GM12864 (cell line): Measurements from ENCODE around the gene TM7SF2.

Experiments
- DNase-seq: peaks from one replicate; pipeline ENCODE4 v3.0.0-alpha.2; 2011; ENCODE audit warnings: low read depth
- H3K4me3 ChIP-seq: 2 replicates; pipeline ENCODE4 v1.5.1; 2011; ENCODE audit warnings: mild to moderate bottlenecking, low read depth, low read length, control low read depth
- TF ChIP-seq, protein P1 (sequence below): IDR thresholded peaks from 2 replicates; pipeline ENCODE4 v1.5.1; 2011; ENCODE audit warnings: low read depth, mild to moderate bottlenecking, moderate library complexity, low read length, control low read depth, inconsistent platforms; ENCODE audit errors: missing control alignments

TM7SF2 gene

DNA sequence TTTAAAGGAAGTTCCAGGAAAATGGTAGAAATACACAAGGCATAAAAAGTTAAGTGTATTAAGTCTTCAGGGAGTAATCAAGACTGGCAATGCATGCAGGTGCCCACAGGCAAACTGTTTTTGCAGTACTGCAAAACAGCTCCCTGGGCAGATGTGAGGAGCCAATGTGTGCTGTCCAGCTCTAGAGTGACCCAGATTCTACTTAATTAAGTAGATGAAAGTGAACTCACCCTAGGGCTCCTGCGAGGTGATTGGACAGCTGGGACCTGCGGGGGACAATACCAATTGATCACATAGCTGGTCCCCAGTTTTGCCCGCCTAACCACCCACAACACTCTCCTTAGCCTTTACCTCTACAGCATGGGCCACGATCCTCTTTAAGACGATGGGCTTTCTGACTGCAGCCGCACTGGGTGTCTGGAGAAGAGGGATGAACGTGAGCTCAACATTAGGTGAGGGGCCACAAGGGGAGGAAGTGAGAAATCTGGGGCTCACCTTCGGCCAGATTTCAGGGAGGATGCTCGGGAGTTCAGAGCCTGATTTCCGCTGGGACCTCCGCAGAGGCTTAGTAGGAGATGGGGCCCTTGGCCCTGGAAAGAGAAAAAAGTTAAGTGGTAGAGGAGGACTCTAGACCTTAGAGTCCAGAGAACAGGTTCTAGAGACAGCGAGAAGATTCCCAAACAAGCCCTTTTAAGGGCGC is 28.4 kb upstream of the TM7SF2 start:
- DNase-seq: no peak
- peak overlapping the region; percentile 92 for H3K4me3 ChIP-seq
- TF ChIP-seq, protein P1, sequence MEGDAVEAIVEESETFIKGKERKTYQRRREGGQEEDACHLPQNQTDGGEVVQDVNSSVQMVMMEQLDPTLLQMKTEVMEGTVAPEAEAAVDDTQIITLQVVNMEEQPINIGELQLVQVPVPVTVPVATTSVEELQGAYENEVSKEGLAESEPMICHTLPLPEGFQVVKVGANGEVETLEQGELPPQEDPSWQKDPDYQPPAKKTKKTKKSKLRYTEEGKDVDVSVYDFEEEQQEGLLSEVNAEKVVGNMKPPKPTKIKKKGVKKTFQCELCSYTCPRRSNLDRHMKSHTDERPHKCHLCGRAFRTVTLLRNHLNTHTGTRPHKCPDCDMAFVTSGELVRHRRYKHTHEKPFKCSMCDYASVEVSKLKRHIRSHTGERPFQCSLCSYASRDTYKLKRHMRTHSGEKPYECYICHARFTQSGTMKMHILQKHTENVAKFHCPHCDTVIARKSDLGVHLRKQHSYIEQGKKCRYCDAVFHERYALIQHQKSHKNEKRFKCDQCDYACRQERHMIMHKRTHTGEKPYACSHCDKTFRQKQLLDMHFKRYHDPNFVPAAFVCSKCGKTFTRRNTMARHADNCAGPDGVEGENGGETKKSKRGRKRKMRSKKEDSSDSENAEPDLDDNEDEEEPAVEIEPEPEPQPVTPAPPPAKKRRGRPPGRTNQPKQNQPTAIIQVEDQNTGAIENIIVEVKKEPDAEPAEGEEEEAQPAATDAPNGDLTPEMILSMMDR: peak; percentile 4

DNA sequence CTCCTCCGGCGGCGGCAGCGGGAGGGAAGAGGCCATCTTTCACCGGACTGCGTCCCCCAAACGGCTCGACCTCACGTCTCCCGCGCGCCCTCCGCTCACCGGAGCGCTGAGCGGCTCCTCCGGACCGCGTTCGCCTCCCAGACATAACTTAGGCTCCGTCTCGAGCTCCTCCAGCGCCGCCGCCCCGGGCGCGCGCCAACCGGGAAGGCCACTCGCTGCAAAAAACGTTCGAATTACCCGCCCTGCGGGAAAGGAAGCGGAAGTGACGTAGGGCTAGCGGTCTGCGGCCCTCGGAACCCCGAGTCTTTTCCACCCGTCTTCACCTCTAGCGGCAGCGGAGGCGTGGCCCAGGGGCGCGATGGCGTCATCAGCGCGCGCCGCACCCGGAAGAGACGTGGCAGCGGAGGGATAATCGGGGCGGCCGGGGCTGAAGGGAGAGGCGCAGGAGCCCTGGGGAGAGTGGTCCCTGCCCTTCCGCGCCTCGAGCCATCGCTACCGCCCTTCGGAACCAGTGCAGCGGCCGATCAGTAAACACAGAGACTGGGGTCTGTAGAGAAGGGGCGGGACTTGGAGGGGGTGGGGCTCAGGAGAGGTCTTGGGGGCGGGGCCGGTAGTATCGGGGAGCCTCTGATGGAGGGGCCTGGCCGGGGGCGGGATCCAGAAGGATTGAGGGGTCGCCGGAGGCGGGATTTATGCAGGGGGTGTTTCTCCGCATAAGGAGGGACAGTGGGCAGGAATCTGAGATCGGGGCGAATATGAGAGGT is 27.7 kb upstream of the TM7SF2 start, which contains the start of the genes CDCA5 and ZFPL1:
CDCA5 (minus strand) TSS at position 207 of the 764 bp plus-strand sequence; CDS start at position 145, 62 bp downstream.
ZFPL1 (plus strand) TSS at position 389 of the 764 bp plus-strand sequence. CDS start 477 bp downstream, outside the sequence.
- TF ChIP-seq, protein P1: no peak
- H3K4me3 ChIP-seq: peak within 1 kb of the TSS; percentile 92
- peak; percentile 85 for DNase-seq

DNA sequence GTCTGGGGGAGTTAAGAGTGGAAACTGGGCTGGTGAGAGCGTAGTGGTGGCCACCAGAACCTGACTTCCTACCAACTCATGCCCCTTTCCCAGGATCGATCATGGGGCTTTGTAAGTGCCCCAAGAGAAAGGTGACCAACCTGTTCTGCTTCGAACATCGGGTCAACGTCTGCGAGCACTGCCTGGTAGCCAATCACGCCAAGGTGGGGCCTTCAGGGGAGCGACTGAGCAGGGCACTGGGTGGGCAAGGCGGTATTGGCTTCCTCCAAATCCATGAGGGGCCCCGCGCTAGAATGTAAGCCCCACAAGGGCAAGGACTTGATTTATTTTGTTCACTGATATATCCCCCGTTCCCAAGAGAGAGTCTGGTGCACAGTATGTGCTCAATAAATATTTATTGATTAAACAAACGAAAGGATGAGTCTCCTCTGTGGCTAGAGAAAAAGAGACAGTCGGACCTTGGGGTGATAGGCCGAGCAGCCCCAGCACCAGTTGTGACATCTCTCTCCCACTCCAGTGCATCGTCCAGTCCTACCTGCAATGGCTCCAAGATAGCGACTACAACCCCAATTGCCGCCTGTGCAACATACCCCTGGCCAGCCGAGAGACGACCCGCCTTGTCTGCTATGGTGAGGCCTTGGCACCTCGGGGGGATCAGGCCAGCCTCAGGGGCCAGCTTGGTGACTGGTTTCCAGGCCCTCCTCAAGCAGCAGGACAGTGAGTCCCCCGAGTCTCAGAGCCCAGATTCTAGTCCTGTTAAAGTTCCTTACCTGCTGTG is 26.9 kb upstream of the TM7SF2 start:
- no peak for DNase-seq
- TF ChIP-seq, protein P1: no peak
- peak overlapping the region; percentile 92 for H3K4me3 ChIP-seq

DNA sequence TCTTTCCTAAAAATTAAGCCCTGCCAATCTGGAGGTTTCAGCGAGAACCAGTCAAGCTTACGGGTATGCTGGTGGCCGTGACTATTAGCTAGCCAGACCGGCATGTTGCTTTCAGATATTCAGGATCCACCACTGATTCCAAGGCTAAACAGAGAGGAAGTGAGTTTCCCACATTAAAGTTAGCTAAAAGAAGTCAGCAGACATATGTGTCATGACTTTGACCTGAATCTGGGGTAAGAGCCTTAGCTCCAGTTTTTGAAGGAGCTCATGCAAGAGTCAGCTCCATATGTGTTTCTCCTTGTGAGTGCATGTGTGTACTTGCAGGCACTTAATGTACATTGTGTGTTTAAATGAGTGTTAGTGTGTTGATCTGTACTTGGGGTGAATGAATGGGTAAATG is 26.2 kb upstream of the TM7SF2 start:
- TF ChIP-seq, protein P1: no peak
- no peak overlapping the region; the same call in 1 of the 2 replicates for H3K4me3 ChIP-seq
- DNase-seq: no peak

DNA sequence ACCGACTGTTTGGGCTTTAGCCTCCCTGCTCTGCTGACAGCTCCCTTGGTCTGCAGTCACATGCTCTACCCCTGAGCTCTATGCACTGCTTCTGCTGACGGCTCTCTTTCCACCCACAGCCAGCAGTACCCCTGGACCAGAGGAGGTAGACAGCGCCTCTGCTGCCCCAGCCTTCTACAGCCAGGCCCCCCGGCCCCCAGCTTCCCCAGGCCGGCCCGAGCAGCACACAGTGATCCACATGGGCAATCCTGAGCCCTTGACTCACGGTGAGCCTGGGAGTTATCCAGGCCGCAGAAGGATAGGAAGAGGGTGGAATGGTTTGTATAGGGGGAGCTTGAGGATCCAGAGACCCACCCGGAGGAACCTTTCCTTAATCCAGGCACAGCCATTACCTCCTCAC is 24.9 kb upstream of the TM7SF2 start:
- no peak for DNase-seq
- H3K4me3 ChIP-seq: no peak overlapping the region
- TF ChIP-seq, protein P1: no peak

DNA sequence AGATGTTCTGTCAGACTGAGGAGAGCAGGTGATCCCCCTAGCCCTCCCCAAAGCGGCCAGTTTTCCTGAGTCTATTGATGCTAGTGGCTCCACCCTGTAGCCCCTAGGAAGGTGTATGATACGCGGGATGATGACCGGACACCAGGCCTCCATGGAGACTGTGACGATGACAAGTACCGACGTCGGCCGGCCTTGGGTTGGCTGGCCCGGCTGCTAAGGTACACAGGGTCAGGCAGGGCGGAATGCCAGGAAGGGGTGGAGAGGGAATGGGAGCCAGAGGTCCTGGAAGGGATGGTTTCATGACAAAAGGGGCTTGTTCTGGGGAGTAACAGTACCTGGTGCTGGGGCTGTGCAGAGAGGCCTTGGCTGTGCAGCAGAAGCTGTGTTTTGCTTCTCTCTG is 24.5 kb upstream of the TM7SF2 start:
- H3K4me3 ChIP-seq: no peak overlapping the region
- TF ChIP-seq, protein P1: no peak
- DNase-seq: no peak
